ENCODE results near the gene PGC. TPM values are rescaled to one million over a fixed set of nuclear protein-coding genes. Genes with fewer than 3 reads are reported as not detected.

Gene PGC
- total and polyA plus RNA-seq, 9 of the 15 experiments (the other 6 are each of a cell fraction or from before 2014, with no cell fraction given): 0.17 to 0.40 TPM; not detected in 7

DNA sequence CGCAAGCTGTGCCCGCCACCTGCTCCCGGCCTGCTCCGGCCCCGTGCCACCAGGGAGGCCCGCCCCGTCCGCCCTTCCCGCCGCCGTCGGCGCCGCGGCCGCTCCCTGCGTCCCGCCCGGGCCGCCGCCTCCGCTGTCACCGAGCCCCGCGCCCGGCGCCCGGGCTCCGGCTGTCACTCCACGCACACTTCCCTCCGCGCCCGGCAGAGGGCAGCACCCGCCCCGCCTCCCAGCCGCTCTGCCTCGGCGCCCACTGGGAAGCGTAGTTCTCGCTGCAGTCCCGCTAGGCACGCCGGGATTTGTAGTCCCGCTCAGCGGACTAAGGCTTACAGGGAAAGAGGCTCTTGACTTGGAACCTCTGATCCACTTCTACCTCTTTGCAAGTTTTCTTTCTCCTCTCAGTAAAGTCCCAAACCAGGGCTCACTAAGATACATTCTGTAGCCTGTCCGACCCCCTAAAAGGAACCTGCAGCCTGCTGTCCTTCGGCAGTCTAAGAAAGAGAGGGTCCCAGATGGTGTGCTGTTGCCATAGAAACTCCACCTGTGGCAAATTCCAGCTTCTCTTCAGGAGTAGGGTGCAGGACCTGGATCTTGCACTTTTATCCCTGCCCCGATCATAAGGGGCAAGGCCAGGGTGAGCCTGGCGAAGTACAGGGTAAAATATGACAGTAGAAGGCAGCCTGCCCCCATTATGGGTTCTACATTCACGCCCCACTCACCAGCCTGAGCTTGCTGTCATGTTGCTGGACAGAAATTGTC, 11.6 kb downstream of the PGC start, which contains the start of gene TFEB (continued):
- TF ChIP-seq, protein P1, sequence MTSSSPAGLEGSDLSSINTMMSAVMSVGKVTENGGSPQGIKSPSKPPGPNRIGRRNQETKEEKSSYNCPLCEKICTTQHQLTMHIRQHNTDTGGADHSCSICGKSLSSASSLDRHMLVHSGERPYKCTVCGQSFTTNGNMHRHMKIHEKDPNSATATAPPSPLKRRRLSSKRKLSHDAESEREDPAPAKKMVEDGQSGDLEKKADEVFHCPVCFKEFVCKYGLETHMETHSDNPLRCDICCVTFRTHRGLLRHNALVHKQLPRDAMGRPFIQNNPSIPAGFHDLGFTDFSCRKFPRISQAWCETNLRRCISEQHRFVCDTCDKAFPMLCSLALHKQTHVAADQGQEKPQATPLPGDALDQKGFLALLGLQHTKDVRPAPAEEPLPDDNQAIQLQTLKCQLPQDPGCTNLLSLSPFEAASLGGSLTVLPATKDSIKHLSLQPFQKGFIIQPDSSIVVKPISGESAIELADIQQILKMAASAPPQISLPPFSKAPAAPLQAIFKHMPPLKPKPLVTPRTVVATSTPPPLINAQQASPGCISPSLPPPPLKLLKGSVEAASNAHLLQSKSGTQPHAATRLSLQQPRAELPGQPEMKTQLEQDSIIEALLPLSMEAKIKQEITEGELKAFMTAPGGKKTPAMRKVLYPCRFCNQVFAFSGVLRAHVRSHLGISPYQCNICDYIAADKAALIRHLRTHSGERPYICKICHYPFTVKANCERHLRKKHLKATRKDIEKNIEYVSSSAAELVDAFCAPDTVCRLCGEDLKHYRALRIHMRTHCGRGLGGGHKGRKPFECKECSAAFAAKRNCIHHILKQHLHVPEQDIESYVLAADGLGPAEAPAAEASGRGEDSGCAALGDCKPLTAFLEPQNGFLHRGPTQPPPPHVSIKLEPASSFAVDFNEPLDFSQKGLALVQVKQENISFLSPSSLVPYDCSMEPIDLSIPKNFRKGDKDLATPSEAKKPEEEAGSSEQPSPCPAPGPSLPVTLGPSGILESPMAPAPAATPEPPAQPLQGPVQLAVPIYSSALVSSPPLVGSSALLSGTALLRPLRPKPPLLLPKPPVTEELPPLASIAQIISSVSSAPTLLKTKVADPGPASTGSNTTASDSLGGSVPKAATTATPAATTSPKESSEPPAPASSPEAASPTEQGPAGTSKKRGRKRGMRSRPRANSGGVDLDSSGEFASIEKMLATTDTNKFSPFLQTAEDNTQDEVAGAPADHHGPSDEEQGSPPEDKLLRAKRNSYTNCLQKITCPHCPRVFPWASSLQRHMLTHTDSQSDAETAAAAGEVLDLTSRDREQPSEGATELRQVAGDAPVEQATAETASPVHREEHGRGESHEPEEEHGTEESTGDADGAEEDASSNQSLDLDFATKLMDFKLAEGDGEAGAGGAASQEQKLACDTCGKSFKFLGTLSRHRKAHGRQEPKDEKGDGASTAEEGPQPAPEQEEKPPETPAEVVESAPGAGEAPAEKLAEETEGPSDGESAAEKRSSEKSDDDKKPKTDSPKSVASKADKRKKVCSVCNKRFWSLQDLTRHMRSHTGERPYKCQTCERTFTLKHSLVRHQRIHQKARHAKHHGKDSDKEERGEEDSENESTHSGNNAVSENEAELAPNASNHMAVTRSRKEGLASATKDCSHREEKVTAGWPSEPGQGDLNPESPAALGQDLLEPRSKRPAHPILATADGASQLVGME (CRISPR knock-in tag; IDR thresholded peaks at IDR 0.05): peak; percentile 42; the same call in 1 of the 2 replicates
- TF ChIP-seq, protein P2, sequence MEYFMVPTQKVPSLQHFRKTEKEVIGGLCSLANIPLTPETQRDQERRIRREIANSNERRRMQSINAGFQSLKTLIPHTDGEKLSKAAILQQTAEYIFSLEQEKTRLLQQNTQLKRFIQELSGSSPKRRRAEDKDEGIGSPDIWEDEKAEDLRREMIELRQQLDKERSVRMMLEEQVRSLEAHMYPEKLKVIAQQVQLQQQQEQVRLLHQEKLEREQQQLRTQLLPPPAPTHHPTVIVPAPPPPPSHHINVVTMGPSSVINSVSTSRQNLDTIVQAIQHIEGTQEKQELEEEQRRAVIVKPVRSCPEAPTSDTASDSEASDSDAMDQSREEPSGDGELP (CRISPR knock-in tag; IDR thresholded peaks at IDR 0.05; ENCODE audit: borderline replicate concordance): peak; percentile 92
- TF ChIP-seq PRPF4 (IDR thresholded peaks at IDR 0.05; ENCODE audit: insufficient read depth, low read depth, low read length, poor library complexity, severe bottlenecking) (no peak), VEZF1 (CRISPR knock-in tag; IDR thresholded peaks at IDR 0.05) (peak; percentile 6; the same call in 1 of the 2 replicates), TFAM (CRISPR knock-in tag; conservative IDR thresholded peaks at IDR 0.05) (no peak), RFX5 (IDR thresholded peaks at IDR 0.05; ENCODE audit: low read depth, low read length) (no peak), TRIM28 (IDR thresholded peaks at IDR 0.05) (no peak; the same call in 1 of the 2 replicates), ZNF766 (CRISPR knock-in tag; conservative IDR thresholded peaks at IDR 0.05) (peak; percentile 85), DMBX1 (CRISPR knock-in tag; IDR thresholded peaks at IDR 0.05; ENCODE audit: borderline replicate concordance) (peak; percentile 89), RCOR1 (IDR thresholded peaks at IDR 0.05; ENCODE audit: borderline replicate concordance in 1 of 2, low read depth in 2 of 2, low read length in 2 of 2) (peak in 1 of 2 experiments; percentile 80; a peak in 2 of 4 replicates), NR4A1 (CRISPR knock-in tag; IDR thresholded peaks at IDR 0.05) (no peak), NR4A1 (tag; IDR thresholded peaks at IDR 0.05) (peak; percentile 41; the same call in 1 of the 2 replicates), ZNF121 (CRISPR knock-in tag; conservative IDR thresholded peaks at IDR 0.05) (no peak), SAFB (IDR thresholded peaks at IDR 0.05; ENCODE audit: borderline replicate concordance, low read depth, low read length) (peak; percentile 85; the same call in 1 of the 2 replicates), KDM5B (IDR thresholded peaks at IDR 0.05; ENCODE audit: insufficient replicate concordance, low read depth, low read length) (no peak), SNAPC5 (CRISPR knock-in tag; IDR thresholded peaks at IDR 0.05) (no peak)
- TF ChIP-seq, protein P3, sequence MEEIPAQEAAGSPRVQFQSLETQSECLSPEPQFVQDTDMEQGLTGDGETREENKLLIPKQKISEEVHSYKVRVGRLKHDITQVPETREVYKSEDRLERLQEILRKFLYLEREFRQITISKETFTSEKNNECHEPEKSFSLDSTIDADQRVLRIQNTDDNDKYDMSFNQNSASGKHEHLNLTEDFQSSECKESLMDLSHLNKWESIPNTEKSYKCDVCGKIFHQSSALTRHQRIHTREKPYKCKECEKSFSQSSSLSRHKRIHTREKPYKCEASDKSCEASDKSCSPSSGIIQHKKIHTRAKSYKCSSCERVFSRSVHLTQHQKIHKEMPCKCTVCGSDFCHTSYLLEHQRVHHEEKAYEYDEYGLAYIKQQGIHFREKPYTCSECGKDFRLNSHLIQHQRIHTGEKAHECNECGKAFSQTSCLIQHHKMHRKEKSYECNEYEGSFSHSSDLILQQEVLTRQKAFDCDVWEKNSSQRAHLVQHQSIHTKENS (CRISPR knock-in tag; IDR thresholded peaks at IDR 0.05): no peak
